H1 (cell line): ENCODE data around the gene HADHA. TPM values are rescaled to one million over a fixed set of nuclear protein-coding genes. Genes with fewer than 3 reads are reported as not detected.

Experiments used
- CTCF ChIA-PET: fragments of 300-600 bp; sonication (Branson Sonifier 250); formaldehyde crosslinking; loops from one replicate; lab custom pipeline; 2021; ENCODE audit not compliant: partially characterized antibody; lab: Charles Lee
- POLR2A ChIA-PET: fragments of 300-600 bp; sonication (Branson Sonifier 250); formaldehyde crosslinking; loops from one replicate; lab custom pipeline; 2021; ENCODE audit warnings: inconsistent platforms; ENCODE audit not compliant: partially characterized antibody; lab: Charles Lee
- DNase-seq, 2 experiments: peaks; one replicate each; pipeline versions ENCODE4 v3.0.0 to v3.0.0-alpha.2; 2010 to 2022; ENCODE audit warnings: low spot score in 2 of 2, low read depth in 1 of 2, mixed read lengths in 1 of 2
- FAIRE-seq: peaks from 2 replicates; lab custom pipeline; 2011; peaks lifted over from hg19 to GRCh38; lab: Jason Lieb, UNC
- H2AFZ ChIP-seq: 2 replicates; pipeline ENCODE4 v1.8.1; 2012; ENCODE audit warnings: low read length, inconsistent platforms
- H2AK5ac ChIP-seq: 2 replicates; pipeline ENCODE4 v1.6.1; 2013; ENCODE audit warnings: low read depth, low read length
- H2BK120ac ChIP-seq: replicated peaks from 2 replicates; pipeline ENCODE3; 2013; ENCODE audit warnings: low read depth, low read length, inconsistent platforms
- H2BK12ac ChIP-seq: 2 replicates; pipeline ENCODE4 v1.6.1; 2013; ENCODE audit warnings: low read depth, low read length
- H2BK15ac ChIP-seq: 2 replicates; pipeline ENCODE4 v1.6.1; 2013; ENCODE audit warnings: low read length
- H2BK20ac ChIP-seq: 2 replicates; pipeline ENCODE4 v1.6.1; 2013; ENCODE audit warnings: low read length
- H2BK5ac ChIP-seq: 2 replicates; pipeline ENCODE4 v1.6.1; 2013; ENCODE audit warnings: low read depth, low read length
- H3K14ac ChIP-seq: 2 replicates; pipeline ENCODE4 v1.6.1; 2013; ENCODE audit warnings: inconsistent platforms; ENCODE audit not compliant: insufficient read length
- H3K18ac ChIP-seq: 2 replicates; pipeline ENCODE4 v1.6.1; 2013; ENCODE audit warnings: low read length; ENCODE audit errors: extremely low read depth
- H3K23ac ChIP-seq: 2 replicates; pipeline ENCODE4 v1.6.1; 2013; ENCODE audit warnings: inconsistent platforms; ENCODE audit not compliant: insufficient read length
- H3K23me2 ChIP-seq: 2 replicates; pipeline ENCODE4 v1.6.1; 2013; ENCODE audit warnings: low read depth, low read length
- H3K27ac ChIP-seq: 2 replicates; pipeline ENCODE4 v1.6.1; 2011; ENCODE audit warnings: low read depth, low read length, inconsistent platforms
- H3K27me3 ChIP-seq, 4 experiments: replicated peaks in 1 of 4; 1 replicate in 1 of 4; 2 replicates in 3 of 4; pipeline versions ENCODE4 v1.6.1 to v1.8.1; 2011 to 2013; ENCODE audit warnings: low read length in 3 of 4, mild to moderate bottlenecking in 3 of 4, inconsistent platforms in 2 of 4, mixed read lengths in 2 of 4, moderate library complexity in 1 of 4; ENCODE audit not compliant: control insufficient read depth in 3 of 4, insufficient read depth in 3 of 4; ENCODE audit errors: extremely low read depth in 1 of 4
- H3K36me3 ChIP-seq, 4 experiments: 2 replicates each; pipeline versions ENCODE4 v1.6.1 to v1.8.1; 2011 to 2013; ENCODE audit warnings: mild to moderate bottlenecking in 4 of 4, low read length in 3 of 4, moderate library complexity in 2 of 4, control low read depth in 1 of 4, inconsistent platforms in 1 of 4; ENCODE audit not compliant: insufficient read depth in 4 of 4, control insufficient read depth in 2 of 4
- H3K4ac ChIP-seq: replicated peaks from 2 replicates; pipeline ENCODE3; 2013; ENCODE audit warnings: low read length, low read depth, mixed read lengths, inconsistent platforms; ENCODE audit not compliant: insufficient read length
- H3K4me1 ChIP-seq, 4 experiments: replicated peaks in 1 of 4; 1 replicate in 1 of 4; 2 replicates in 3 of 4; pipeline versions ENCODE4 v1.6.1 to v1.8.1; 2011 to 2013; ENCODE audit warnings: low read length in 3 of 4, inconsistent platforms in 2 of 4, mixed read lengths in 1 of 4; ENCODE audit not compliant: insufficient read depth in 4 of 4, control insufficient read depth in 3 of 4
- H3K4me2 ChIP-seq, 2 experiments: 2 replicates each; pipeline versions ENCODE4 v1.6.1 to v1.8.1; 2011 to 2013; ENCODE audit warnings: low read depth in 2 of 2, low read length in 2 of 2, control low read depth in 1 of 2, inconsistent platforms in 1 of 2, mild to moderate bottlenecking in 1 of 2; ENCODE audit not compliant: insufficient read depth in 1 of 2
- H3K4me3 ChIP-seq, 4 experiments: fragments of 200-600, 300-600 bp in 1 of 4; sonication (generic), shearing (Covaris generic), sonication (Bioruptor Twin) in 1 of 4; 2 replicates each; pipeline versions ENCODE4 v1.5.1 to v1.8.1; 2011 to 2016; ENCODE audit warnings: low read length in 4 of 4, low read depth in 3 of 4, control low read depth in 2 of 4, inconsistent platforms in 2 of 4, mild to moderate bottlenecking in 2 of 4, mixed read lengths in 1 of 4, moderate library complexity in 1 of 4; ENCODE audit not compliant: insufficient read depth in 2 of 4; ENCODE audit errors: extremely low read depth in 1 of 4
- H3K56ac ChIP-seq: replicated peaks from 2 replicates; pipeline ENCODE3; 2013; ENCODE audit warnings: low read depth, mild to moderate bottlenecking, mixed read lengths, low read length, inconsistent platforms; ENCODE audit not compliant: insufficient read length
- H3K79me1 ChIP-seq: 2 replicates; pipeline ENCODE4 v1.6.1; 2013; ENCODE audit warnings: low read depth, low read length, control low read depth
- H3K79me2 ChIP-seq, 2 experiments: 2 replicates each; pipeline versions ENCODE4 v1.6.1 to v1.8.1; 2012 to 2013; ENCODE audit warnings: low read length in 2 of 2, mild to moderate bottlenecking in 2 of 2, inconsistent platforms in 1 of 2; ENCODE audit not compliant: insufficient read depth in 2 of 2, control insufficient read depth in 1 of 2
- H3K9ac ChIP-seq, 4 experiments: replicated peaks in 1 of 4; 1 replicate in 1 of 4; 2 replicates in 3 of 4; pipeline versions ENCODE4 v1.6.1 to v1.8.1; 2011 to 2013; ENCODE audit warnings: low read depth in 3 of 4, low read length in 3 of 4, control low read depth in 2 of 4, mild to moderate bottlenecking in 2 of 4, moderate library complexity in 2 of 4, inconsistent platforms in 1 of 4; ENCODE audit errors: extremely low read depth in 1 of 4
- H3K9me3 ChIP-seq, 2 experiments: 2 replicates each; pipeline versions ENCODE4 v1.6.1 to v1.8.1; 2012 to 2013; ENCODE audit warnings: mild to moderate bottlenecking in 2 of 2, moderate library complexity in 2 of 2, control low read depth in 1 of 2, inconsistent platforms in 1 of 2, low read depth in 1 of 2, low read length in 1 of 2, mixed read lengths in 1 of 2; ENCODE audit not compliant: insufficient read depth in 2 of 2
- H4K20me1 ChIP-seq, 2 experiments: replicated peaks in 1 of 2; 2 replicates each; pipeline versions ENCODE3 to v1.8.1; 2011 to 2013; ENCODE audit warnings: inconsistent platforms in 2 of 2, low read length in 2 of 2, mild to moderate bottlenecking in 1 of 2; ENCODE audit not compliant: insufficient read depth in 2 of 2, control insufficient read depth in 1 of 2
- H4K5ac ChIP-seq: 2 replicates; pipeline ENCODE4 v1.6.1; 2013; ENCODE audit warnings: low read length, low read depth, mixed read lengths, inconsistent platforms; ENCODE audit not compliant: insufficient read length
- H4K8ac ChIP-seq: 2 replicates; pipeline ENCODE4 v1.8.0; 2013; ENCODE audit warnings: mild to moderate bottlenecking, moderate library complexity, low read length, inconsistent platforms; ENCODE audit not compliant: insufficient read depth; ENCODE audit errors: extremely low read depth
- H4K91ac ChIP-seq: replicated peaks from 2 replicates; pipeline ENCODE3; 2013; ENCODE audit warnings: low read length, mixed read lengths, inconsistent platforms; ENCODE audit not compliant: insufficient read length
- CREB1 ChIP-seq: IDR thresholded peaks from 2 replicates; pipeline ENCODE4 v1.6.1; 2012; ENCODE audit warnings: inconsistent platforms
- CTCF ChIP-seq, 3 experiments: IDR thresholded peaks; 1 replicate in 2 of 3; 2 replicates in 1 of 3; pipeline versions ENCODE4 v1.5.1 to v1.6.1; 2011; ENCODE audit warnings: low read length in 3 of 3, mild to moderate bottlenecking in 3 of 3, inconsistent platforms in 2 of 3, low read depth in 1 of 3, moderate library complexity in 1 of 3; ENCODE audit not compliant: insufficient read depth in 1 of 3; ENCODE audit errors: control extremely low read depth in 1 of 3
- E2F6 ChIP-seq: IDR thresholded peaks from 2 replicates; pipeline ENCODE4 v1.6.1; 2012; ENCODE audit warnings: inconsistent platforms
- RNF2 ChIP-seq: fragments of 200-900, 300-1000 bp; sonication (generic); IDR thresholded peaks from 2 replicates; pipeline ENCODE4 v1.7.1; 2016; ENCODE audit warnings: borderline replicate concordance, low read depth, mild to moderate bottlenecking, antibody characterized with exemption, low read length; ENCODE audit not compliant: poor library complexity, severe bottlenecking; ENCODE audit errors: missing control alignments
- USF2 ChIP-seq: IDR thresholded peaks from 2 replicates; pipeline ENCODE4 v1.6.1; 2011; ENCODE audit warnings: low read length, improper control_type of control experiment
- WGBS, 2 experiments: shearing (Covaris generic) in 1 of 2; methylation state at CpG; one replicate each; pipeline versions ENCODE4 v1.1.6 to v1.1.7; 2013 to 2015; ENCODE audit warnings: low lambda C conversion rate in 2 of 2, mixed read lengths in 2 of 2, inconsistent platforms in 1 of 2, low coverage in 1 of 2, missing lambda C conversion rate in 1 of 2; ENCODE audit not compliant: insufficient replicate concordance in 2 of 2, insufficient coverage in 1 of 2, insufficient read length in 1 of 2; ENCODE audit errors: extremely low coverage in 1 of 2, missing lambda C conversion rate in 1 of 2; 5-methylcytosine and 5-hydroxymethylcytosine counted together
- polyA plus RNA-seq, 7 experiments: library from polyadenylated mRNA; depleted of rRNA in 3 of 7; stranded (reverse) in 5 of 7; unstranded in 2 of 7; fragments of >200 nt in 5 of 7; fragments of 200-250 nt in 2 of 7; gene quantifications; 1 replicate in 5 of 7; 2 replicates in 1 of 7; 4 replicates in 1 of 7; pipeline versions ENCODE4 v1.2.1 to v1.2.3, GENCODE V29; 2011 to 2013; ENCODE audit warnings: missing spikeins in 2 of 7, mixed read lengths in 2 of 7
- total RNA-seq: library from RNA; stranded (reverse); fragmentation: NEBNext Ultra II Directional; extraction: Animal tissue kit (Norgen Biotek cat#: 25700); gene quantifications from 2 replicates; pipeline ENCODE4 v1.2.1, GENCODE V29; 2021

HADHA gene
- total and polyA plus RNA-seq, 2 of the 8 experiments (the other 6 are each of a cell fraction or from before 2014, with no cell fraction given): 64.6 to 131 TPM

DNA sequence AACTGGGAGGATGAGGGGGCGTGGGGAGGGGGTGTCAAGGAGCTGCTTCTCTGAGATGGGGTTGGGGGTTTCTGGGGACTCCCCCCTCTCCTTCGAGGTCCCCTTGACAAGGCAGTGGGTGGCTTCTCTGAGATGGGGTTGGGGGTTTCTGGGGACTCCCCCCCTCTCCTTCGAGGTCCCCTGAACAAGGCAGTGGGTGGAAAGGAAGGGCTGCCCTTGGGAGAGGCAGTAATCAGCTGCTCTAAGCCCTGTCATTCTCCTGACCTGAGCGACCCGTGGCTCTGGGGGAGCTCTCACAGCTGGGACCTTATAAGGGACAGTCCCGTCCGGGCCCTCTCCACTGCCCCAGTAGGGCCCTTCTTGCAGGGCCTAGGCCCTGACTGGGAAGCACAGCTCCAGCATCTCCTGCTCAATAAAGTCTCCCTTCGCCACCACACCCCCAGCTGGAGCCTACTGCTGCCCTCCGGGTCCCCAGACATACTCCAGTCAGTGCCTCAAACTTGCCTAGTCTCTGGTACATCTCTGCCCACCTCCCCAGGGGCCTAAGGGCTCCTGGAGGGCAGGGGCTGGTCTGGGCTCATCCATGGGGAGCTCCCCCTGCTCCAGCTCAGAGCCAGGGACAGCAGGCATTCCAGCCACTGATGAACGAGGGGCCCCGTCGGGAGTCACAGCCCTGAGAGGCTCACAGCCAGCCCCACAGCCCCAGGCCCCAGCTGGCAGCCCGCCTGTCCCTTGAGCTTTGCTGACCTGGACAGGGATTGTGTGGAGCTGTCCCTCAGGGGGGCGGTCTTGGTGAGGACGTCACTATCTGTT is 68.8 kb downstream of the HADHA start:
- Histone ChIP-seq H3K4me2 (peak overlapping the region in 1 of 2 experiments; percentile 72; a peak in 1 of 4 replicates), H4K5ac (no peak overlapping the region), H3K4ac (no peak overlapping the region), H4K20me1 (peaks cover 2 to 20% of the 10 kb centered on the region in 2 experiments), H2BK12ac (no peak overlapping the region), H3K4me1 (peaks cover 4 to 29% (median 17%) of the 10 kb centered on the region in 4 experiments), H3K79me2 (peaks cover 0 to 11% of the 10 kb centered on the region in 2 experiments; a peak in 1 of 4 replicates), H3K9ac (no peak overlapping the region), H2BK5ac (no peak overlapping the region), H3K27me3 (peaks cover 0 to 2% (median 0%) of the 10 kb centered on the region in 4 experiments; a peak in 3 of 7 replicates), H3K9me3 (no peaks in the 10 kb centered on the region), H3K56ac (no peak overlapping the region), H2AFZ (no peak overlapping the region), H3K27ac (no peak overlapping the region), H2AK5ac (no peak overlapping the region), H2BK15ac (no peak overlapping the region), H3K4me3 (no peak overlapping the region), H3K36me3 (peaks cover 0 to 9% (median 2%) of the 10 kb centered on the region in 4 experiments; a peak in 3 of 8 replicates), H2BK120ac (no peak overlapping the region), H3K23me2 (peaks cover 19% of the 10 kb centered on the region), H4K91ac (no peak overlapping the region), H2BK20ac (no peak overlapping the region), H3K79me1 (peaks cover 8% of the 10 kb centered on the region), H3K18ac (no peak overlapping the region), H4K8ac (no peak overlapping the region; the same call in 1 of the 2 replicates), H3K23ac (no peak overlapping the region), H3K14ac (no peak overlapping the region)
- ChIA-PET CTCF (interaction anchor here (0.7 to 3.2 kb wide), 9 partner anchors 9 to 323 kb away, joined by 3 to 23 read pairs (median 3); no protein-coding TSS in a partner anchor), POLR2A (interaction anchor here (1.2 to 7.3 kb wide), 2 partner anchors 9 to 11 kb away, joined by 3 to 65 read pairs; no protein-coding TSS in a partner anchor)
- FAIRE-seq (no peak), DNase-seq (no peak)
- 81% methylated on average over 13 of the region's 15 CpGs; no CpG with 5 or more reads in 1 of the 2 experiments for whole genome bisulfite sequencing, 2 experiments
- TF ChIP-seq USF2 (no peak), E2F6 (no peak), RNF2 (no peak), CREB1 (no peak), CTCF (IDR thresholded peaks at IDR 0.05; ENCODE audit: control extremely low read depth in 1 of 3, insufficient read depth in 1 of 3, low read depth in 1 of 3, low read length in 3 of 3) (no peak)
